Measurements from ENCODE around the gene EDNRB.

DNA sequence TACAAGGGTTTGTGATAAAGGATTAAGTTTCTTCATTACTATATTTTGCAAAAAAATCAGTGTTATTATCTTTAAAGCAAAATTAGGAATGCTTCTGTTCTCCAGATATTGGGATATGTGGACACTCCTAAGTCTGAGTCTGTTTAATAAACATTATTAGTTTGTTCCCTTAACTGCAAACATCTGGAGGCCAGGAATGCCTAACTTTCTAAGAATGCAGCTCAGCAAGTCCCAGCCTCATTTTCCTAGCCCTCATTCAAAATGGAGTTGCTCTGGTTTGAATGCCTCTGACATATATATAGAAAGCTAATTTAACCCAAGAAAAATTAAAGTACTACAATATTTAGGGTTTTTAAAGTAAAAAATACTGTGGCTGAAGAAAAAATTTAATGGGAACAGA lies 33.6 kb upstream of the EDNRB start:
- TF ChIP-seq CTCF (IDR thresholded peaks at IDR 0.05) (no peak), POLR2A (IDR thresholded peaks at IDR 0.05) (no peak)
